ENCODE measurements around the gene MCC.

The MCC gene

GRCh38 chr5:113128641-113129330 lies 359.5 kb downstream of the MCC start:
- Histone ChIP-seq H3K9ac (ENCODE audit: low read depth, low read length) (no peak overlapping the region), H3K27me3 (ENCODE audit: insufficient read depth, low read length) (no peaks in the 10 kb centered on the region), H3K9me3 (ENCODE audit: insufficient read depth, low read depth, low read length) (no peaks in the 10 kb centered on the region), H3K4me1 (ENCODE audit: insufficient read depth, low read length) (peaks cover 16% of the 10 kb centered on the region; the same call in 1 of the 2 replicates), H3K4me3 (ENCODE audit: low read length) (no peak overlapping the region), H3K36me3 (ENCODE audit: insufficient read depth, low read length) (no peaks in the 10 kb centered on the region), H3K27ac (ENCODE audit: low read depth, low read length) (no peak overlapping the region)
- WGBS: 50% methylated on average over 2 of the region's 2 CpGs

GRCh38 chr5:113128082-113128481 lies 360.2 kb downstream of the MCC start:
- Histone ChIP-seq H3K9ac (ENCODE audit: low read depth, low read length) (no peak overlapping the region), H3K27me3 (ENCODE audit: insufficient read depth, low read length) (no peaks in the 10 kb centered on the region), H3K4me3 (ENCODE audit: low read length) (no peak overlapping the region), H3K27ac (ENCODE audit: low read depth, low read length) (no peak overlapping the region), H3K36me3 (ENCODE audit: insufficient read depth, low read length) (no peaks in the 10 kb centered on the region), H3K9me3 (ENCODE audit: insufficient read depth, low read depth, low read length) (no peaks in the 10 kb centered on the region), H3K4me1 (ENCODE audit: insufficient read depth, low read length) (peaks cover 16% of the 10 kb centered on the region; the same call in 1 of the 2 replicates)
- WGBS: 100% methylated on average over 1 of the region's 1 CpG

- no peak overlapping the region for H3K9ac ChIP-seq (ENCODE audit: low read depth, low read length)
- no peaks in the 10 kb centered on the region for H3K36me3 ChIP-seq (ENCODE audit: insufficient read depth, low read length)
- 67% methylated on average over 3 of the region's 4 CpGs for WGBS
- peaks cover 16% of the 10 kb centered on the region; the same call in 1 of the 2 replicates for H3K4me1 ChIP-seq (ENCODE audit: insufficient read depth, low read length)
- no peak overlapping the region for H3K27ac ChIP-seq (ENCODE audit: low read depth, low read length)
- no peaks in the 10 kb centered on the region for H3K27me3 ChIP-seq (ENCODE audit: insufficient read depth, low read length)
- H3K4me3 ChIP-seq (ENCODE audit: low read length): no peak overlapping the region
- H3K9me3 ChIP-seq (ENCODE audit: insufficient read depth, low read depth, low read length): no peaks in the 10 kb centered on the region
Observed at GRCh38 chr5:113127021-113127420, 361.2 kb downstream of the MCC start.

- Histone ChIP-seq H3K4me3 (ENCODE audit: low read length) (no peak overlapping the region), H3K9ac (ENCODE audit: low read depth, low read length) (no peak overlapping the region), H3K27ac (ENCODE audit: low read depth, low read length) (no peak overlapping the region), H3K36me3 (ENCODE audit: insufficient read depth, low read length) (no peaks in the 10 kb centered on the region), H3K4me1 (ENCODE audit: insufficient read depth, low read length) (peaks cover 16% of the 10 kb centered on the region; the same call in 1 of the 2 replicates), H3K9me3 (ENCODE audit: insufficient read depth, low read depth, low read length) (no peaks in the 10 kb centered on the region), H3K27me3 (ENCODE audit: insufficient read depth, low read length) (no peaks in the 10 kb centered on the region)
- 93% methylated on average over 4 of the region's 4 CpGs for WGBS
Observed at GRCh38 chr5:113125371-113125770, 362.9 kb downstream of the MCC start.

- Histone ChIP-seq H3K9me3 (ENCODE audit: insufficient read depth, low read depth, low read length) (no peaks in the 10 kb centered on the region), H3K27me3 (ENCODE audit: insufficient read depth, low read length) (no peaks in the 10 kb centered on the region), H3K4me1 (ENCODE audit: insufficient read depth, low read length) (peaks cover 16% of the 10 kb centered on the region; the same call in 1 of the 2 replicates), H3K27ac (ENCODE audit: low read depth, low read length) (no peak overlapping the region), H3K9ac (ENCODE audit: low read depth, low read length) (no peak overlapping the region), H3K36me3 (ENCODE audit: insufficient read depth, low read length) (no peaks in the 10 kb centered on the region), H3K4me3 (ENCODE audit: low read length) (no peak overlapping the region)
- 90% methylated on average over 4 of the region's 4 CpGs for WGBS
Observed at GRCh38 chr5:113124914-113125313, 363.3 kb downstream of the MCC start.

GRCh38 chr5:113124265-113124664 lies 364.0 kb downstream of the MCC start:
- WGBS: 89% methylated on average over 2 of the region's 3 CpGs
- Histone ChIP-seq H3K27me3 (ENCODE audit: insufficient read depth, low read length) (no peaks in the 10 kb centered on the region), H3K36me3 (ENCODE audit: insufficient read depth, low read length) (no peaks in the 10 kb centered on the region), H3K4me3 (ENCODE audit: low read length) (no peak overlapping the region), H3K27ac (ENCODE audit: low read depth, low read length) (no peak overlapping the region), H3K9me3 (ENCODE audit: insufficient read depth, low read depth, low read length) (no peaks in the 10 kb centered on the region), H3K4me1 (ENCODE audit: insufficient read depth, low read length) (peaks cover 16% of the 10 kb centered on the region; the same call in 1 of the 2 replicates), H3K9ac (ENCODE audit: low read depth, low read length) (no peak overlapping the region)

- H3K9ac ChIP-seq (ENCODE audit: low read depth, low read length): no peak overlapping the region
- 79% methylated on average over 4 of the region's 4 CpGs for WGBS
- H3K4me1 ChIP-seq (ENCODE audit: insufficient read depth, low read length): peaks cover 15% of the 10 kb centered on the region; the same call in 1 of the 2 replicates
- H3K27ac ChIP-seq (ENCODE audit: low read depth, low read length): no peak overlapping the region
- H3K9me3 ChIP-seq (ENCODE audit: insufficient read depth, low read depth, low read length): no peaks in the 10 kb centered on the region
- no peaks in the 10 kb centered on the region for H3K27me3 ChIP-seq (ENCODE audit: insufficient read depth, low read length)
- no peaks in the 10 kb centered on the region for H3K36me3 ChIP-seq (ENCODE audit: insufficient read depth, low read length)
- H3K4me3 ChIP-seq (ENCODE audit: low read length): no peak overlapping the region
Observed at GRCh38 chr5:113123618-113124017, 364.6 kb downstream of the MCC start.

- Histone ChIP-seq H3K27ac (ENCODE audit: low read depth, low read length) (no peak overlapping the region), H3K36me3 (ENCODE audit: insufficient read depth, low read length) (no peaks in the 10 kb centered on the region), H3K4me1 (ENCODE audit: insufficient read depth, low read length) (peaks cover 5% of the 10 kb centered on the region; the same call in 1 of the 2 replicates), H3K27me3 (ENCODE audit: insufficient read depth, low read length) (no peaks in the 10 kb centered on the region), H3K9ac (ENCODE audit: low read depth, low read length) (no peak overlapping the region), H3K4me3 (ENCODE audit: low read length) (no peak overlapping the region), H3K9me3 (ENCODE audit: insufficient read depth, low read depth, low read length) (no peaks in the 10 kb centered on the region)
Observed at GRCh38 chr5:113122053-113122452, 366.2 kb downstream of the MCC start.

- H3K4me1 ChIP-seq (ENCODE audit: insufficient read depth, low read length): no peaks in the 10 kb centered on the region
- no peaks in the 10 kb centered on the region for H3K9me3 ChIP-seq (ENCODE audit: insufficient read depth, low read depth, low read length)
- H3K27me3 ChIP-seq (ENCODE audit: insufficient read depth, low read length): no peaks in the 10 kb centered on the region
- H3K36me3 ChIP-seq (ENCODE audit: insufficient read depth, low read length): no peaks in the 10 kb centered on the region
- H3K9ac ChIP-seq (ENCODE audit: low read depth, low read length): no peak overlapping the region
- WGBS: 86% methylated on average over 9 of the region's 9 CpGs
- no peak overlapping the region for H3K27ac ChIP-seq (ENCODE audit: low read depth, low read length)
- no peak overlapping the region for H3K4me3 ChIP-seq (ENCODE audit: low read length)
Observed at GRCh38 chr5:113119246-113119924, 368.9 kb downstream of the MCC start.

GRCh38 chr5:113118765-113119164 lies 369.5 kb downstream of the MCC start:
- Histone ChIP-seq H3K36me3 (ENCODE audit: insufficient read depth, low read length) (no peaks in the 10 kb centered on the region), H3K4me1 (ENCODE audit: insufficient read depth, low read length) (no peaks in the 10 kb centered on the region), H3K27me3 (ENCODE audit: insufficient read depth, low read length) (no peaks in the 10 kb centered on the region), H3K9me3 (ENCODE audit: insufficient read depth, low read depth, low read length) (no peaks in the 10 kb centered on the region), H3K9ac (ENCODE audit: low read depth, low read length) (no peak overlapping the region), H3K27ac (ENCODE audit: low read depth, low read length) (no peak overlapping the region), H3K4me3 (ENCODE audit: low read length) (no peak overlapping the region)
- 77% methylated on average over 7 of the region's 7 CpGs for WGBS

- Histone ChIP-seq H3K27me3 (ENCODE audit: insufficient read depth, low read length) (no peaks in the 10 kb centered on the region), H3K36me3 (ENCODE audit: insufficient read depth, low read length) (no peaks in the 10 kb centered on the region), H3K4me3 (ENCODE audit: low read length) (no peak overlapping the region), H3K27ac (ENCODE audit: low read depth, low read length) (no peak overlapping the region), H3K9ac (ENCODE audit: low read depth, low read length) (no peak overlapping the region), H3K9me3 (ENCODE audit: insufficient read depth, low read depth, low read length) (no peaks in the 10 kb centered on the region), H3K4me1 (ENCODE audit: insufficient read depth, low read length) (no peaks in the 10 kb centered on the region)
- 88% methylated on average over 2 of the region's 3 CpGs for WGBS
Observed at GRCh38 chr5:113118298-113118697, 370.0 kb downstream of the MCC start.
